Activated B cell treated with CpG ODN at 0.5 μM for 24 hours (primary cell): ENCODE data around the gene ACOT6. TPM values are rescaled to one million over a fixed set of nuclear protein-coding genes. Genes with fewer than 3 reads are reported as not detected.
"Not testable (repeated sequence)": the region's sequence is repeated elsewhere in the genome, so short reads cannot be mapped to it uniquely, and the experiment has no call there.

Experiments
- ATAC-seq: fragments of 200-7000 bp; cut with Tn5 transposase; one replicate; pipeline ENCODE4 v1.10.0; 2021; ENCODE audit warnings: low read depth, mild to moderate bottlenecking, moderate library complexity
- CTCF ChIA-PET: fragments of 350-600 bp; sonication (Branson Sonifier 250); formaldehyde crosslinking; loops from one replicate; lab custom pipeline; 2021; ENCODE audit warnings: antibody characterized with exemption; lab: Charles Lee
- POLR2A ChIA-PET: fragments of 350-600 bp; sonication (Branson Sonifier 250); formaldehyde crosslinking; loops from one replicate; lab custom pipeline; 2021; ENCODE audit warnings: antibody characterized with exemption; lab: Charles Lee
- DNase-seq: peaks from one replicate; pipeline ENCODE4 v3.0.0; 2022
- H3K27ac Mint-ChIP-seq: one replicate; pipeline ENCODE4 v1.8.0; 2020; ENCODE audit warnings: mixed read lengths
- H3K27me3 Mint-ChIP-seq: one replicate; pipeline ENCODE4 v1.8.0; 2021; ENCODE audit warnings: mixed read lengths
- H3K36me3 Mint-ChIP-seq: one replicate; pipeline ENCODE4 v1.8.0; 2021; ENCODE audit warnings: low read depth, mixed read lengths
- H3K4me1 Mint-ChIP-seq: one replicate; pipeline ENCODE4 v1.8.0; 2021; ENCODE audit warnings: mixed read lengths
- H3K4me3 Mint-ChIP-seq: one replicate; pipeline ENCODE4 v1.8.0; 2020; ENCODE audit warnings: mild to moderate bottlenecking, mixed read lengths
- H3K9me3 Mint-ChIP-seq: one replicate; pipeline ENCODE4 v1.8.0; 2020; ENCODE audit warnings: mixed read lengths
- intact Hi-C: fragments of 100-400 bp; cut with micrococcal nuclease; formaldehyde crosslinking; loops from one replicate; pipeline ENCODE4 v1.15.1; 2024
- total RNA-seq: library from RNA; stranded (reverse); gene quantifications from 2 replicates; pipeline ENCODE4 v1.2.3, GENCODE V29; 2022
- TF ChIP-seq, protein P1 (sequence below): fragments of 200-600 bp; IDR thresholded peaks from one replicate; pipeline ENCODE4 v1.8.0; 2022; ENCODE audit warnings: antibody characterized with exemption, mild to moderate bottlenecking

ACOT6 gene
- total RNA-seq, 1 donor from 2014 or later = not detected

GRCh38 chr14:73576391-73576790 is 35.9 kb upstream of the ACOT6 start:
- POLR2A ChIA-PET = no interaction called here
- CTCF ChIA-PET = no interaction called here
- H3K9me3 Mint-ChIP-seq = no peaks in the 10 kb centered on the region
- TF ChIP-seq, protein P1, sequence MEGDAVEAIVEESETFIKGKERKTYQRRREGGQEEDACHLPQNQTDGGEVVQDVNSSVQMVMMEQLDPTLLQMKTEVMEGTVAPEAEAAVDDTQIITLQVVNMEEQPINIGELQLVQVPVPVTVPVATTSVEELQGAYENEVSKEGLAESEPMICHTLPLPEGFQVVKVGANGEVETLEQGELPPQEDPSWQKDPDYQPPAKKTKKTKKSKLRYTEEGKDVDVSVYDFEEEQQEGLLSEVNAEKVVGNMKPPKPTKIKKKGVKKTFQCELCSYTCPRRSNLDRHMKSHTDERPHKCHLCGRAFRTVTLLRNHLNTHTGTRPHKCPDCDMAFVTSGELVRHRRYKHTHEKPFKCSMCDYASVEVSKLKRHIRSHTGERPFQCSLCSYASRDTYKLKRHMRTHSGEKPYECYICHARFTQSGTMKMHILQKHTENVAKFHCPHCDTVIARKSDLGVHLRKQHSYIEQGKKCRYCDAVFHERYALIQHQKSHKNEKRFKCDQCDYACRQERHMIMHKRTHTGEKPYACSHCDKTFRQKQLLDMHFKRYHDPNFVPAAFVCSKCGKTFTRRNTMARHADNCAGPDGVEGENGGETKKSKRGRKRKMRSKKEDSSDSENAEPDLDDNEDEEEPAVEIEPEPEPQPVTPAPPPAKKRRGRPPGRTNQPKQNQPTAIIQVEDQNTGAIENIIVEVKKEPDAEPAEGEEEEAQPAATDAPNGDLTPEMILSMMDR = no peak
- H3K27ac Mint-ChIP-seq = no peak overlapping the region
- intact Hi-C loops = no loop called here
- ATAC-seq (no peak), DNase-seq (no peak)
- no peaks in the 10 kb centered on the region for H3K27me3 Mint-ChIP-seq
- H3K4me3 Mint-ChIP-seq = no peak overlapping the region
- peaks cover 3% of the 10 kb centered on the region for H3K4me1 Mint-ChIP-seq
- H3K36me3 Mint-ChIP-seq = peaks cover 31% of the 10 kb centered on the region

DNA sequence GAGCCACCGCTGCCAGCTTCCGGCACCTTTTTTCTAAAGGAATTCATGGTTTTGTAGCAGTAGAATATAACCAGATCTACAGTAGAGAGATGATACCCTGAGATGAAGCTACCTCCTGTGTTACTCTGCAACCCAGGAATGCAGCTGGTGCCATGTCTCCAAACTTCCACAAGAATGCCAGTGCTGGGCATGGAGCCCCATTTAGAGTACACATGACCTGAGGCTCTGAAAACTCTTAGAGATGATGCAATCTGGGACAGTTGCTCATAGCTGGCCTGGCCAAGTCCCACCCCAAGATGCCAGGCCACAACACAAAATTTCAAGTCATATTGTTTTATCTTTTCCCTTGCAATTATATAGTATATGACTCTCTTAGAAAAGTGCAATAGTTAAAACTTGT is 35.1 kb upstream of the ACOT6 start:
- H3K4me1 Mint-ChIP-seq, H3K4me3 Mint-ChIP-seq, CTCF ChIA-PET: not testable (repeated sequence)

GRCh38 chr14:73582102-73582979 is 30.0 kb upstream of the ACOT6 start:
- intact Hi-C loops = loop anchor here (2.0 kb wide), 1 partner anchor 14 kb away; the partner anchor contains the start of gene ACOT2
- Mint-ChIP-seq H3K36me3 (peaks cover 17% of the 10 kb centered on the region), H3K4me3 (peak overlapping the region; percentile 41), H3K27ac (peak overlapping the region; percentile 87)
- POLR2A ChIA-PET = interaction anchor here (0.7 to 0.8 kb wide), 4 partner anchors 10 to 28 kb away, joined by 3 to 6 read pairs (median 3); partner anchors contain the start of gene ACOT2
- H3K27me3 Mint-ChIP-seq, DNase-seq, H3K4me1 Mint-ChIP-seq, CTCF ChIA-PET, H3K9me3 Mint-ChIP-seq: not testable (repeated sequence)
- ATAC-seq = peak; percentile 96

More for the DNA sequence above, 35.1 kb upstream of the ACOT6 start:
- H3K27me3 Mint-ChIP-seq, DNase-seq, ATAC-seq, H3K9me3 Mint-ChIP-seq, intact Hi-C loops, H3K27ac Mint-ChIP-seq: not testable (repeated sequence)
- POLR2A ChIA-PET = interaction anchor here (0.6 to 0.7 kb wide), 2 partner anchors 87 to 303 kb away, joined by 3 read pairs; partner anchors contain the start of gene RIOX1
- peaks cover 31% of the 10 kb centered on the region for H3K36me3 Mint-ChIP-seq

GRCh38 chr14:73588695-73589094 is 23.6 kb upstream of the ACOT6 start:
- Mint-ChIP-seq H3K36me3 (no peaks in the 10 kb centered on the region), H3K9me3 (no peaks in the 10 kb centered on the region), H3K27ac (no peak overlapping the region), H3K4me1 (peaks cover 6% of the 10 kb centered on the region), H3K27me3 (no peaks in the 10 kb centered on the region), H3K4me3 (no peak overlapping the region)
- ChIA-PET CTCF (no interaction called here), POLR2A (no interaction called here)
- ATAC-seq (no peak), DNase-seq (no peak)
- intact Hi-C loops = no loop called here
- TF ChIP-seq, protein P1 = no peak

DNA sequence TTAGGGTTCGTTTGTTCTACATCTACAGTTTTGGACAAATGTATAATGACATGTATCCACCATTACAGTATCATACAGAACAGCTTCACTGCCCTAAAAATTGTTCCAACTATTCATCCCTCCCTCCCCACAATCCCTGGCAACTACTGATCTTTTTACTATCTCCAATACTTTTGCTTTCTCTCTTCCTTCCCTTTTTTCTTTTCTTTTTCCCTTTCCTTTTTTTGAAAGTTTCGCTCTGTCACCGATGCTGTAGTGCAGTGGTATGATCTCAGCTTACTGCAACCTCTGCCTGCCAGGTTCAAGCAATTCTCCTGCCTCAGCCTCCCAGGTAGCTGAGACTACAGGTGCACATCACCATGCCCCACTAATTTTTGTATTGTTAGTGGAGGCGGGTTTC is 23.2 kb upstream of the ACOT6 start:
- H3K4me1 Mint-ChIP-seq = peaks cover 6% of the 10 kb centered on the region
- H3K36me3 Mint-ChIP-seq = no peaks in the 10 kb centered on the region
- TF ChIP-seq, protein P1 = no peak
- no peaks in the 10 kb centered on the region for H3K9me3 Mint-ChIP-seq
- H3K4me3 Mint-ChIP-seq = no peak overlapping the region
- DNase-seq (no peak), ATAC-seq (no peak)
- no peak overlapping the region for H3K27ac Mint-ChIP-seq
- POLR2A ChIA-PET = no interaction called here
- H3K27me3 Mint-ChIP-seq = no peaks in the 10 kb centered on the region
- intact Hi-C loops = no loop called here
- CTCF ChIA-PET = no interaction called here

- CTCF ChIA-PET, H3K4me3 Mint-ChIP-seq, H3K36me3 Mint-ChIP-seq, DNase-seq, H3K9me3 Mint-ChIP-seq, ATAC-seq, H3K27me3 Mint-ChIP-seq, H3K4me1 Mint-ChIP-seq, intact Hi-C loops, H3K27ac Mint-ChIP-seq: not testable (repeated sequence)
- POLR2A ChIA-PET = interaction anchor here (1.7 kb wide), 1 partner anchor 22 kb away, joined by 9 read pairs; the partner anchor contains the start of gene ACOT6
Observed at GRCh38 chr14:73590673-73591004, 21.7 kb upstream of the ACOT6 start.
